HFFc6 (cell line): ENCODE measurements around the gene FZD7. TPM values are rescaled to one million over a fixed set of nuclear protein-coding genes. Genes with fewer than 3 reads are reported as not detected.

Experiments
- DNase-seq: peaks from one replicate; pipeline ENCODE4 v3.0.0-alpha.2; 2018
- H3K27ac Mint-ChIP-seq: 2 replicates; pipeline ENCODE4 v1.8.0; 2020; ENCODE audit warnings: mild to moderate bottlenecking, mixed read lengths
- H3K27me3 Mint-ChIP-seq: 2 replicates; pipeline ENCODE4 v1.8.0; 2021; ENCODE audit warnings: mild to moderate bottlenecking, moderate library complexity, mixed read lengths; ENCODE audit not compliant: insufficient read depth
- H3K36me3 Mint-ChIP-seq: 2 replicates; pipeline ENCODE4 v1.8.0; 2021; ENCODE audit warnings: low read depth, mixed read lengths
- H3K4me1 Mint-ChIP-seq: 2 replicates; pipeline ENCODE4 v1.8.0; 2020; ENCODE audit warnings: low read depth, mixed read lengths
- H3K4me3 Mint-ChIP-seq: 2 replicates; pipeline ENCODE4 v1.8.0; 2020; ENCODE audit warnings: mild to moderate bottlenecking, moderate library complexity, mixed read lengths
- H3K9me3 Mint-ChIP-seq: 2 replicates; pipeline ENCODE4 v1.8.0; 2020; ENCODE audit warnings: mild to moderate bottlenecking, mixed read lengths
- total RNA-seq, 6 experiments: library from RNA; stranded (reverse); fragmentation: NEBNext Ultra II Directional; extraction: Animal tissue kit (Norgen Biotek cat#: 25700); gene quantifications; 2 replicates in 1 of 6; 3 replicates in 5 of 6; pipeline ENCODE4 v1.2.3, GENCODE V29; 2021
- TF ChIP-seq, protein P1 (sequence below): fragments of 200-600 bp; sonication (generic); IDR thresholded peaks from 2 replicates; pipeline ENCODE4 v1.5.0; 2021; ENCODE audit warnings: antibody characterized with exemption, mild to moderate bottlenecking

The FZD7 gene
- total RNA-seq, 6 experiments from 2014 or later, result 111 to 147 (median 117) TPM

- Mint-ChIP-seq H3K27ac (peak overlapping the region; percentile 92), H3K36me3 (0 out of 2 replicates have a peak, but pooled peaks cover 7% of the 10 kb centered on the region), H3K9me3 (no peaks in the 10 kb centered on the region), H3K4me3 (peak overlapping the region; percentile 91), H3K4me1 (peaks cover 24% of the 10 kb centered on the region), H3K27me3 (0 out of 2 replicates have a peak, but pooled peaks cover 1% of the 10 kb centered on the region)
- peak; percentile 54 for DNase-seq
- TF ChIP-seq, protein P1, sequence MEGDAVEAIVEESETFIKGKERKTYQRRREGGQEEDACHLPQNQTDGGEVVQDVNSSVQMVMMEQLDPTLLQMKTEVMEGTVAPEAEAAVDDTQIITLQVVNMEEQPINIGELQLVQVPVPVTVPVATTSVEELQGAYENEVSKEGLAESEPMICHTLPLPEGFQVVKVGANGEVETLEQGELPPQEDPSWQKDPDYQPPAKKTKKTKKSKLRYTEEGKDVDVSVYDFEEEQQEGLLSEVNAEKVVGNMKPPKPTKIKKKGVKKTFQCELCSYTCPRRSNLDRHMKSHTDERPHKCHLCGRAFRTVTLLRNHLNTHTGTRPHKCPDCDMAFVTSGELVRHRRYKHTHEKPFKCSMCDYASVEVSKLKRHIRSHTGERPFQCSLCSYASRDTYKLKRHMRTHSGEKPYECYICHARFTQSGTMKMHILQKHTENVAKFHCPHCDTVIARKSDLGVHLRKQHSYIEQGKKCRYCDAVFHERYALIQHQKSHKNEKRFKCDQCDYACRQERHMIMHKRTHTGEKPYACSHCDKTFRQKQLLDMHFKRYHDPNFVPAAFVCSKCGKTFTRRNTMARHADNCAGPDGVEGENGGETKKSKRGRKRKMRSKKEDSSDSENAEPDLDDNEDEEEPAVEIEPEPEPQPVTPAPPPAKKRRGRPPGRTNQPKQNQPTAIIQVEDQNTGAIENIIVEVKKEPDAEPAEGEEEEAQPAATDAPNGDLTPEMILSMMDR, result no peak
Observed at GRCh38 chr2:202032846-202033316, 774 bp upstream of the FZD7 start.

DNA sequence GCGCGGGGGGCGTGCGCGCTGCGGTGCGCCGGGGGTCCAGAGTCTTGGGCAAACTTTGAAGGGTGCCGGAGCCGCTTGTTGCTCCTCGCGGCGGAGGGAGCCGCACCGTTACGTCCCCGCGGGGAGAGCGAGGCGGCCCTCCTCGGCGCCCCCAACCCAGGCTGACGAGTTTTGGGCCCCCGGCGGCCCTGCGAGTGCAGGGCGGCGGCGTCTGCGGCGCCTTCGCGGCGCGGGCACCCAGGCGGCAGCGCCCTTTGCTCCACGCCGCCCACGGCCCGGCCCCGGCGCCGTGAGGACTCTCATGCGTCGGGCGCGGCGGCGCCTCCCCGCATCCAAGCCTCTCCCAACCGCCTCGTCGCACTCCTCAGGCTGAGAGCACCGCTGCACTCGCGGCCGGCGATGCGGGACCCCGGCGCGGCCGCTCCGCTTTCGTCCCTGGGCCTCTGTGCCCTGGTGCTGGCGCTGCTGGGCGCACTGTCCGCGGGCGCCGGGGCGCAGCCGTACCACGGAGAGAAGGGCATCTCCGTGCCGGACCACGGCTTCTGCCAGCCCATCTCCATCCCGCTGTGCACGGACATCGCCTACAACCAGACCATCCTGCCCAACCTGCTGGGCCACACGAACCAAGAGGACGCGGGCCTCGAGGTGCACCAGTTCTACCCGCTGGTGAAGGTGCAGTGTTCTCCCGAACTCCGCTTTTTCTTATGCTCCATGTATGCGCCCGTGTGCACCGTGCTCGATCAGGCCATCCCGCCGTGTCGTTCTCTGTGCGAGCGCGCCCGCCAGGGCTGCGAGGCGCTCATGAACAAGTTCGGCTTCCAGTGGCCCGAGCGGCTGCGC, 814 bp downstream of the FZD7 start:
- peak overlapping the region; percentile 87 for H3K27ac Mint-ChIP-seq
- peaks cover 24% of the 10 kb centered on the region for H3K4me1 Mint-ChIP-seq
- TF ChIP-seq, protein P1, result no peak
- H3K9me3 Mint-ChIP-seq, result no peaks in the 10 kb centered on the region
- peaks cover 18% of the 10 kb centered on the region for H3K36me3 Mint-ChIP-seq
- H3K27me3 Mint-ChIP-seq, result 0 out of 2 replicates have a peak, but pooled peaks cover 1% of the 10 kb centered on the region
- H3K4me3 Mint-ChIP-seq, result peak overlapping the region; percentile 88; the same call in 1 of the 2 replicates
- DNase-seq, result no peak

- no peak overlapping the region; the same call in 1 of the 2 replicates for H3K27ac Mint-ChIP-seq
- H3K27me3 Mint-ChIP-seq, result 0 out of 2 replicates have a peak, but pooled peaks cover 1% of the 10 kb centered on the region
- H3K4me3 Mint-ChIP-seq, result no peak overlapping the region
- H3K9me3 Mint-ChIP-seq, result no peaks in the 10 kb centered on the region
- DNase-seq, result peak; percentile 72
- H3K36me3 Mint-ChIP-seq, result peaks cover 20% of the 10 kb centered on the region
- TF ChIP-seq, protein P1, result peak; percentile 80
- H3K4me1 Mint-ChIP-seq, result peaks cover 23% of the 10 kb centered on the region
Observed at GRCh38 chr2:202035089-202035940, 1.7 kb downstream of the FZD7 start.

GRCh38 chr2:202035941-202036372, 2.3 kb downstream of the FZD7 start:
- H3K36me3 Mint-ChIP-seq, result peaks cover 20% of the 10 kb centered on the region
- TF ChIP-seq, protein P1, result no peak
- H3K27ac Mint-ChIP-seq, result no peak overlapping the region
- 0 out of 2 replicates have a peak, but pooled peaks cover 1% of the 10 kb centered on the region for H3K27me3 Mint-ChIP-seq
- no peak for DNase-seq
- H3K4me1 Mint-ChIP-seq, result peaks cover 17% of the 10 kb centered on the region
- no peak overlapping the region for H3K4me3 Mint-ChIP-seq
- H3K9me3 Mint-ChIP-seq, result no peaks in the 10 kb centered on the region

DNA sequence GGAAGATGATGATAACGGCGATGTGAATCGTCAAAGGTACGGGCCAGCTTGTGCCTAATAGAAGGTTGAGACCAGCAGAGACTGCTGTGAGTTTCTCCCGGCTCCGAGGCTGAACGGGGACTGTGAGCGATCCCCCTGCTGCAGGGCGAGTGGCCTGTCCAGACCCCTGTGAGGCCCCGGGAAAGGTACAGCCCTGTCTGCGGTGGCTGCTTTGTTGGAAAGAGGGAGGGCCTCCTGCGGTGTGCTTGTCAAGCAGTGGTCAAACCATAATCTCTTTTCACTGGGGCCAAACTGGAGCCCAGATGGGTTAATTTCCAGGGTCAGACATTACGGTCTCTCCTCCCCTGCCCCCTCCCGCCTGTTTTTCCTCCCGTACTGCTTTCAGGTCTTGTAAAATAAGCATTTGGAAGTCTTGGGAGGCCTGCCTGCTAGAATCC, 3.0 kb downstream of the FZD7 start:
- no peak for DNase-seq
- Mint-ChIP-seq H3K4me3 (no peak overlapping the region), H3K9me3 (no peaks in the 10 kb centered on the region), H3K27ac (no peak overlapping the region), H3K36me3 (peaks cover 20% of the 10 kb centered on the region), H3K4me1 (peaks cover 13% of the 10 kb centered on the region), H3K27me3 (0 out of 2 replicates have a peak, but pooled peaks cover 1% of the 10 kb centered on the region)
- TF ChIP-seq, protein P1, result no peak
